CD8-positive, alpha-beta memory T cell (primary cell): Measurements from ENCODE around the gene DCP1B. TPM values are rescaled to one million over a fixed set of nuclear protein-coding genes. Genes with fewer than 3 reads are reported as not detected.

Source experiments
- CTCF ChIA-PET: fragments of 350-600 bp; sonication (Branson Sonifier 250); formaldehyde crosslinking; loops from one replicate; lab custom pipeline; 2021; ENCODE audit warnings: antibody characterized with exemption; lab: Charles Lee
- POLR2A ChIA-PET: fragments of 350-600 bp; sonication (Branson Sonifier 250); formaldehyde crosslinking; loops from one replicate; lab custom pipeline; 2021; ENCODE audit warnings: antibody characterized with exemption; lab: Charles Lee
- DNase-seq, 5 donors: peaks; one replicate each; pipeline versions ENCODE4 v3.0.0 to v3.0.0-alpha.2; 2020 to 2022; ENCODE audit warnings: mixed read lengths in 1 of 5
- H3K27ac ChIP-seq: one replicate; pipeline ENCODE4 v1.7.0; 2013; ENCODE audit warnings: low read depth, mild to moderate bottlenecking, low read length, moderate library complexity
- H3K27me3 ChIP-seq: 2 replicates; pipeline ENCODE4 v1.7.0; 2013; ENCODE audit warnings: low read length, mild to moderate bottlenecking; ENCODE audit not compliant: insufficient read depth, poor library complexity, severe bottlenecking
- H3K36me3 ChIP-seq: 2 replicates; pipeline ENCODE4 v1.7.0; 2013; ENCODE audit warnings: mild to moderate bottlenecking, low read length, moderate library complexity; ENCODE audit not compliant: insufficient read depth
- H3K4me1 ChIP-seq: 2 replicates; pipeline ENCODE4 v1.7.0; 2013; ENCODE audit warnings: mild to moderate bottlenecking, low read length, moderate library complexity; ENCODE audit not compliant: insufficient read depth
- H3K4me3 ChIP-seq: 2 replicates; pipeline ENCODE4 v1.7.0; 2013; ENCODE audit warnings: mild to moderate bottlenecking, low read length
- H3K9me3 ChIP-seq: 2 replicates; pipeline ENCODE4 v1.7.0; 2013; ENCODE audit warnings: mild to moderate bottlenecking, low read length
- H3K27ac Mint-ChIP-seq, 8 donors: one replicate each; pipeline ENCODE4 v1.8.0; 2020 to 2021; ENCODE audit warnings: mixed read lengths in 8 of 8, mild to moderate bottlenecking in 6 of 8, inconsistent platforms in 3 of 8, moderate library complexity in 3 of 8
- H3K27me3 Mint-ChIP-seq, 2 donors: one replicate each; pipeline ENCODE4 v1.8.0; 2020 to 2021; ENCODE audit warnings: mixed read lengths in 2 of 2, mild to moderate bottlenecking in 1 of 2, moderate library complexity in 1 of 2
- H3K36me3 Mint-ChIP-seq, 3 donors: one replicate each; pipeline ENCODE4 v1.8.0; 2020 to 2021; ENCODE audit warnings: mixed read lengths in 3 of 3, inconsistent platforms in 1 of 3, mild to moderate bottlenecking in 1 of 3
- H3K4me1 Mint-ChIP-seq, 3 donors: one replicate each; pipeline ENCODE4 v1.8.0; 2020 to 2021; ENCODE audit warnings: mixed read lengths in 3 of 3, inconsistent platforms in 1 of 3, mild to moderate bottlenecking in 1 of 3
- H3K4me3 Mint-ChIP-seq, 7 donors: one replicate each; pipeline ENCODE4 v1.8.0; 2020 to 2021; ENCODE audit warnings: mixed read lengths in 7 of 7, mild to moderate bottlenecking in 6 of 7, moderate library complexity in 4 of 7, inconsistent platforms in 2 of 7
- H3K9me3 Mint-ChIP-seq, 5 donors: one replicate each; pipeline ENCODE4 v1.8.0; 2020 to 2022; ENCODE audit warnings: mixed read lengths in 5 of 5, mild to moderate bottlenecking in 3 of 5, moderate library complexity in 2 of 5, inconsistent platforms in 1 of 5
- polyA plus RNA-seq: library from polyadenylated mRNA; unstranded; fragments of 300-500 nt; fragmentation: Illumina TruSeq; gene quantifications from one replicate; pipeline ENCODE4 v1.2.3, GENCODE V29; 2021
- total RNA-seq, 2 experiments: library from RNA; stranded (reverse); gene quantifications; one replicate each; pipeline ENCODE4 v1.2.3, GENCODE V29; 2021

DCP1B gene
- 10 to 100 TPM; 13.9 to 16.7 TPM for total RNA-seq
- 26.0 TPM for polyA plus RNA-seq

DNA sequence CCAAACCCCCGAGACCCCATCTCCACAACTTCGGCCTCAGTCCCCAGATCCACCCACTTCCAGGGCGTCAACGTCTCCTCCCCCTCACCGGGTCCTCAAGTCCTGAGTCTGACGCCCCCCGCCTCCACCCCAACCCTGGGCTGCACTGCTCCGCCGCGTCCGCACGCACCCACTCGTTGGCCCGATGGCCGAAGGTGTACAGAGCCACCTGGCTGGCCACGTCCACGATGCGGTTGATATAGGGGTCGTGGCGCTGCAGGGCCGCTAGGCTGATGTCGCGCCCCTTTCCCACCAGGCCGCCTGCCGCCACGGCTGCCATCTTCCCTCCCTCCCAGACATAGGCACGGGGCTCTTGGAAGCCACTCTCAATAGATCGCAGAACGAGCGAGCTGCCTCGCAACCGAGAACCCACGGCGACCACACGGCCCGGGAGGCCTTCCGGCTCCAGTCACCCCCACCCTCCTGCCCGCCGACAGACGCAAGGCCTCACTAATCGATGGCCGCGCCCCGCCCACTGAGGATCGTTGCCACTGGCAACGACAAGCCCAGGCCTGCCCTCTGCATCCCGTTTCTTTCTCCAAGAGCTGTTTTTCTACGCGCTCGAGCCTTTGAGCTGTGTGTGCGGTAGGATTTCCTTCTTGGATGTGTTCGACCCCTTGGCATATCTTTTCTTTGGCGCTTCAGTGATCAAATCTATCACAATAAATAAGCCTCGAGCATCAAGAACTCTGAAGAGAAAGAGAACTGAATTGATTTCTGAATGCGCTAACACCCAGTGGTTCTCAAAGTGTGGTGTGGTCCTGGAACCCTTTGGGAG is at the start of gene DCP1B:
Gene DCP1B (minus strand): TSS at position 345 of the 817 bp plus-strand sequence. CDS start 26 bp downstream, at position 319.
- H3K9me3 Mint-ChIP-seq, result no peaks in the 10 kb centered on the region
- peaks cover 0 to 1% of the 10 kb centered on the region in 2 donors for H3K27me3 Mint-ChIP-seq
- peak within 1 kb of the TSS; percentile 87 to 100 (median 98) for H3K27ac Mint-ChIP-seq
- Histone ChIP-seq H3K9me3 (no peaks in the 10 kb centered on the region), H3K27ac (peak within 1 kb of the TSS; percentile 84), H3K36me3 (no peaks in the 10 kb centered on the region), H3K27me3 (no peaks in the 10 kb centered on the region), H3K4me3 (peak within 1 kb of the TSS; percentile 90), H3K4me1 (peaks cover 20% of the 10 kb centered on the region)
- peaks cover 35 to 47% (median 44%) of the 10 kb centered on the region in 3 donors for H3K4me1 Mint-ChIP-seq
- ChIA-PET CTCF (interaction anchor here (0.9 to 3.2 kb wide), 2 partner anchors 10 to 30 kb away, joined by 3 to 10 read pairs; no protein-coding TSS in a partner anchor), POLR2A (interaction anchor here (2.7 kb wide), 1 partner anchor 10 kb away, joined by 11 read pairs; no protein-coding TSS in a partner anchor)
- peaks cover 0 to 13% (median 0%) of the 10 kb centered on the region in 3 donors for H3K36me3 Mint-ChIP-seq
- H3K4me3 Mint-ChIP-seq, result peak within 1 kb of the TSS; percentile 93 to 100 (median 98)
- peak; percentile 89 to 96 (median 92) for DNase-seq

DNA sequence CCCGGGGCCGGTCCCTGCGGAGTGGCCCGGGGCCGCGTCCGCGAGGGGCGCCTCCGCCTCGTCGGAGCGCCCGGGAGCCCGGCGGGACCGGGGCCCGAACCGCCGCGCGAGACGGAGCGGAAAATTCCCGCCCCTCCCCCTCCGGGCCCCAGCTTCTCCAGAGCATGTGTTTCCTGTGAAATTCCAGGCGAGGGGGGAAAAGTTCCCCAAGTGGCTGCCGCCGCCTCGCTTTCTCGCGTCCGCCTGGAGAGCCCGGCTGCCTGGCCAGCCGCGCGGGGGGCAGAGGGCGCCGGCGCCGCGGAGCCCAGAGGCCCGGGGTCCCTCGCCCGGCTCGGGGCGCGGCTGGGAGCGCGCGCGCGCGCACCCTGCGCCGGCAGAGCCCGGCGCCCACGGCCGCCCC is 49.4 kb upstream of the DCP1B start:
- Mint-ChIP-seq H3K9me3 (peaks cover 0 to 2% (median 0%) of the 10 kb centered on the region in 5 donors), H3K27ac (no peak overlapping the region), H3K36me3 (no peaks in the 10 kb centered on the region), H3K4me1 (peaks cover 16 to 36% (median 21%) of the 10 kb centered on the region in 3 donors), H3K4me3 (no peak overlapping the region), H3K27me3 (peaks cover 35 to 84% of the 10 kb centered on the region in 2 donors)
- no peaks in the 10 kb centered on the region for H3K9me3 ChIP-seq
- ChIA-PET CTCF (no interaction called here), POLR2A (no interaction called here)
- H3K27ac ChIP-seq, result no peak overlapping the region
- DNase-seq, result no peak
- no peaks in the 10 kb centered on the region for H3K36me3 ChIP-seq
- H3K27me3 ChIP-seq, result peaks cover 25% of the 10 kb centered on the region
- H3K4me1 ChIP-seq, result peaks cover 4% of the 10 kb centered on the region
- H3K4me3 ChIP-seq, result no peak overlapping the region

DNA sequence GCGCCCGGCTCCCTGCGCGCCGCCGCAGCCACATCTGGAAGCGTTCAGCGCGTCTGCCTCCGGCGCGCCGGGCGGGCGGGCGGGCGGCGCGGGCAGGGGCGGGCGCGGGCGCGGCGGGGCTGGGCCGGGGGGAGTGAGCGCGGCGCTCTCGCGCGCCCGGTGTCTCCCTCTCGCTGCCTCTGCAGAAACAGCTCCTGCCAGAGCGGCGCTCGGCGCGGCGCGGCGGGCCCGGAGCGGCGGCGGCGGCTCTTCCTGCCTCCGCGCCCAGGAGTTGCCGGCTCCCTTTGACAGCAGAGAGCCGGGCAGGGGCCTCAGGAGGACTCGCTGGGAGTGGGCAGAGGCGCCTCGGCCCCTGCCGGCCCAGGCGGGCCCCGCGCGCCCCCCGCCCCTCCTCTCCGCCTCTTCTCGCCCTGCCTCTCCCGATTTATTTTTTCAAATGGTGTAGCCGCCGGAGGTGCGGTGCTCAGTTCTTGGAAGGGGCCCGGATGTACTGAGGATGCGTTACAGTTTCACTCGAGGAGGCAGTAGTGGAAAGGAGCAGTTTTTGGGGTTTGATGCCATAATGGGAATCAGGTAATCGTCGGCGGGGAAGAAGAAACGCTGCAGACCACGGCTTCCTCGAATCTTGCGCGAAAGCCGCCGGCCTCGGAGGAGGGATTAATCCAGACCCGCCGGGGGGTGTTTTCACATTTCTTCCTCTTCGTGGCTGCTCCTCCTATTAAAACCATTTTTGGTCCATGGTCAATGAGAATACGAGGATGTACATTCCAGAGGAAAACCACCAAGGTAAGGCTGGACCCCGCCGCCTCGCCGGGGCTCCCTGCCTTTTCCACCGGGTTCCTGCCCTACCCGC is 48.8 kb upstream of the DCP1B start, which contains the start of gene CACNA1C:
Gene CACNA1C (plus strand): TSS at position 162 of the 853 bp plus-strand sequence. CDS start 576 bp downstream, at position 738.
- no peak within 1 kb of the TSS for H3K27ac ChIP-seq
- Mint-ChIP-seq H3K27ac (peak within 1 kb of the TSS in 2 of 8 donors; percentile 48 to 67), H3K36me3 (no peaks in the 10 kb centered on the region), H3K9me3 (peaks cover 0 to 2% (median 0%) of the 10 kb centered on the region in 5 donors), H3K27me3 (peaks cover 35 to 84% of the 10 kb centered on the region in 2 donors), H3K4me3 (peak within 1 kb of the TSS; percentile 78 to 89 (median 83)), H3K4me1 (peaks cover 16 to 36% (median 21%) of the 10 kb centered on the region in 3 donors)
- ChIA-PET CTCF (no interaction called here), POLR2A (no interaction called here)
- no peaks in the 10 kb centered on the region for H3K36me3 ChIP-seq
- no peaks in the 10 kb centered on the region for H3K9me3 ChIP-seq
- peaks cover 25% of the 10 kb centered on the region for H3K27me3 ChIP-seq
- DNase-seq, result peak in 3 of 5 donors; percentile 21 to 55 (median 22)
- peaks cover 4% of the 10 kb centered on the region for H3K4me1 ChIP-seq
- H3K4me3 ChIP-seq, result peak within 1 kb of the TSS; percentile 43

DNA sequence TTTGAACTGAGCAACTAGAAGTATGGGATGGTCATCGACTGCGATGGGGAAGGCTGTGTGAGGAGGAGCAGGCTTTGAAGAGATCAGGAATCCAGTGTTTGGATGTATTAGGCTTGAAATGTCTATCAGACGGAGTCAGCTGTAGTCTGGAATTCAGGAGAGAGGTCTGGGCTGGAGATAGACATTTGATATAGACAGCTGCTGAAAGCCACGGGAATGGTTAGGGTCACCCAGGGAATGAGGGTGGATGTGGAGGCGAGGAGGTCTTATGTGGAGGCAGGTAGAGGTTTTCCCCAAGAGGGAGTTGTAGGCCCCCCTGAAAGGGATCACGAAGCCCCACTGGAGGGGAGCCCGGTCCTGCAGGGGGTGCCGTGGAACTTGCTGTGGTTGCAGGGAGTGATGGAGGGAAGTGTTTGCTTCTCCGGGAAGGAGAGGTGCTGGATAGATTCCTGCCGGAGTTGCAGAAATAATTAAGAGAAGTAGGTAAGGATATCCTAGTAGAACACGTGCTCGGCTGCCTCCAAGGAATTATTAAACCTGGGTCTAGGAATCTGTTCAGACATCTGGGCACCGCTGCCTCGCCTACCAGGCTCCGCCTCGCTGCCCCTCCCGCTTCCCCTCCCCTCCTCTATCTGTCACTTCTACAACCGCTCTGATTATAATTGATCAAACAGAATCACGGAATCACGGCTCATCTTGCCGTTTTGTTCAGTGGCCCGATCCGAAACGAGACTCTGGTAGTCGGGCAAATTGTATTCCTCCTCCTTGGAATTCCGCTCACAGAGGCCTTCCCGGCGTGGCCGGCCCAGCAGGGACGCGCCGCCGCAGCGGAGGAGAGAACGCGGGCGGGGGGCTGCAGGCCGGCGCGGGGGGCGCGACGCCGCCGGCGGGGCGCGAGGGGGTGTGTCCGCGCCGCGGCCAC is 47.7 kb upstream of the DCP1B start:
- no peaks in the 10 kb centered on the region for H3K36me3 ChIP-seq
- no peaks in the 10 kb centered on the region for H3K9me3 ChIP-seq
- no peak for DNase-seq
- no peak overlapping the region for H3K4me3 ChIP-seq
- Mint-ChIP-seq H3K4me3 (peak overlapping the region; percentile 65 to 87 (median 78)), H3K27ac (peak overlapping the region in 1 of 8 donors; percentile 8), H3K27me3 (peaks cover 40 to 84% of the 10 kb centered on the region in 2 donors), H3K36me3 (no peaks in the 10 kb centered on the region), H3K9me3 (peaks cover 0 to 2% (median 0%) of the 10 kb centered on the region in 5 donors), H3K4me1 (peaks cover 16 to 36% (median 21%) of the 10 kb centered on the region in 3 donors)
- ChIA-PET CTCF (no interaction called here), POLR2A (no interaction called here)
- H3K4me1 ChIP-seq, result peaks cover 4% of the 10 kb centered on the region
- no peak overlapping the region for H3K27ac ChIP-seq
- peaks cover 25% of the 10 kb centered on the region for H3K27me3 ChIP-seq

DNA sequence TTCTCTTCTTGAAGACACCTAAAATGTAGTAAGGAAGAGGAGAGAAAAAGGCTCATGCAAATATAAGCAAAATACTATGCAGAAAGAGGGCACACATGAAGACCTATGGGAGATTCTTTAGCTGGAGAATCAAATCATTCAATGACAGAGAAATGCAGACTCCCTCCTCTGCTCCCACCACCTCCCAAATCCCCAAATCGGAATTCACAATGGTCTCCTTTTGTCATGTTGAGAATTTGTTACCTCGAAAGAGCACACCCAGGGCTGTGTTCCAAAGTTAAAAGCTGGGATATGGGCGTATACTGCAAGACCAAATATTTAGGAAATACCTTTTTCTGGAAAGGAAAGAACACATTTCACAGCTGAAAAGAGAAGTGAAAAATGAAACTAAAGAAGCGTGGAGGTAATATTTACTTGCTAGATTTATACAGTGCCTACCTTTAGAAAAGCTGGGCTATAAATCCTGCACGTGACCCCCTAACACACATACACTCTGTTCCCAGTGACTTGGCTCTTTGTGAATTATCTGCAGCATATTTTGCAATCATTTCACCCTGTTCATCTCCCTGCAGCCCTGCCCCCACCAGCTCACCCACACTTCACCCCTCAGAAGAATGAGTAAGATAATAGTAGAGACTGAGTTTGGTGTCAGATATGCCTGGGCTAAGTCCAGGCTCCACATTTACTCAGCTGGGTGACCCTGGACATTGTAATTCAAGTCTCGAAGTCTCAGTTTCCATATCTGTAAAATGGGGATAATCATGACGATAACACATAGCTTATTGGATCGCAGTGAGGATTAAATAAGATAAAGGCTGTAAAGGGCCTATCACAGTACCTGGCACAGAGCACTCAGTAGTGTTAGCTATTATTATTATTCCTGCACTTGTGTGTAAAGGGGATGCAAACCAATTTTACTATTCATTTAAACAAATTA is 45.6 kb upstream of the DCP1B start:
- peak overlapping the region in 1 of 7 donors; percentile 83 for H3K4me3 Mint-ChIP-seq
- no peak overlapping the region for H3K27ac ChIP-seq
- no peak for DNase-seq
- H3K36me3 ChIP-seq, result no peaks in the 10 kb centered on the region
- peaks cover 0 to 2% (median 0%) of the 10 kb centered on the region in 5 donors for H3K9me3 Mint-ChIP-seq
- no peak overlapping the region for H3K4me3 ChIP-seq
- CTCF ChIA-PET, result interaction anchor here (1.4 kb wide), 1 partner anchor 15 kb away, joined by 5 read pairs; no protein-coding TSS in a partner anchor
- H3K9me3 ChIP-seq, result no peaks in the 10 kb centered on the region
- peaks cover 16 to 34% (median 19%) of the 10 kb centered on the region in 3 donors for H3K4me1 Mint-ChIP-seq
- peaks cover 36 to 75% of the 10 kb centered on the region in 2 donors for H3K27me3 Mint-ChIP-seq
- H3K27me3 ChIP-seq, result peaks cover 19% of the 10 kb centered on the region
- POLR2A ChIA-PET, result no interaction called here
- H3K27ac Mint-ChIP-seq, result no peak overlapping the region
- peaks cover 4% of the 10 kb centered on the region for H3K4me1 ChIP-seq
- no peaks in the 10 kb centered on the region for H3K36me3 Mint-ChIP-seq

DNA sequence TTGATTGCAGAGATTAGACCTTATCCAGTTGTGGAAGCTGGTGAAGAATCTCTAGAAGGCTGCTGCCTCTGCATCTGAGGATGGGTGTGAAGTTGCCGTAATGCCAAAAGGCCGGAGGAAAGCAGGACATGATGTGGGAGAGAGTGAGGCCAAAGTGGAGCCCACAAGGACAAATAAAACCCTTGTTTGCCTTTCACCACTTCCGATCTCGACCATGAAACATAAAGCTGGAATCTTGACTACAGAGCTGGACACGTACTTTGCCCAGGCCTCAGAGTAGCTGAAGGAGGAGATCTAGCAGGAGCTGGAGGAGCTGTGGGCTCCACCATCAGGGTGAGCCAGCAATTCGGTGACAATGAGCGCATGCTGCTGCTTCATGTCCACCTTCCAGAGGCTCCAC is 43.5 kb upstream of the DCP1B start:
- POLR2A ChIA-PET, result no interaction called here
- peaks cover 27 to 79% of the 10 kb centered on the region in 2 donors for H3K27me3 Mint-ChIP-seq

More for the DNA sequence above, 43.5 kb upstream of the DCP1B start:
- no peak for DNase-seq
- H3K9me3 ChIP-seq, result no peaks in the 10 kb centered on the region
- H3K27ac ChIP-seq, result no peak overlapping the region
- H3K4me1 ChIP-seq, result peaks cover 4% of the 10 kb centered on the region
- H3K4me3 ChIP-seq, result no peak overlapping the region
- peaks cover 12% of the 10 kb centered on the region for H3K27me3 ChIP-seq
- no peaks in the 10 kb centered on the region for H3K36me3 Mint-ChIP-seq
- H3K27ac Mint-ChIP-seq, result no peak overlapping the region
- H3K4me3 Mint-ChIP-seq, result no peak overlapping the region
- H3K9me3 Mint-ChIP-seq, result peaks cover 0 to 2% (median 0%) of the 10 kb centered on the region in 5 donors
- H3K4me1 Mint-ChIP-seq, result peaks cover 9 to 21% (median 9%) of the 10 kb centered on the region in 3 donors
- CTCF ChIA-PET, result no interaction called here
- H3K36me3 ChIP-seq, result no peaks in the 10 kb centered on the region
